HepG2 (cell line): ENCODE results near the gene CFL1. TPM values are rescaled to one million over a fixed set of nuclear protein-coding genes. Genes with fewer than 3 reads are reported as not detected.

Experiments
- ATAC-seq: fragments of 200-7000 bp; cut with Tn5 transposase; 3 replicates; pipeline ENCODE4 v1.9.1; 2020; ENCODE audit warnings: mild to moderate bottlenecking, moderate library complexity
- BruUV-seq: library from RNA; stranded (reverse); fragments of 400-500 nt; replicated peaks from 2 replicates; lab custom pipeline; 2021; lab: Mats Ljungman, UMichigan
- CTCF ChIA-PET: fragments of 300-600 bp; formaldehyde crosslinking; extraction: SDS; loops from one replicate; lab custom pipeline; 2021; ENCODE audit warnings: low total read pairs, inconsistent platforms, low intra/inter-chr PET ratio; lab: Yijun Ruan, JAX
- POLR2A ChIA-PET: fragments of 350-600 bp; sonication (Branson Sonifier 250); formaldehyde crosslinking; loops from one replicate; lab custom pipeline; 2020; ENCODE audit warnings: antibody characterized with exemption, inconsistent platforms; lab: Yijun Ruan, JAX
- DNase-seq: peaks from one replicate; pipeline ENCODE4 v3.0.0-alpha.2; 2015; ENCODE audit warnings: low spot score
- FAIRE-seq: peaks from 3 replicates; lab custom pipeline; 2011; peaks lifted over from hg19 to GRCh38; lab: Jason Lieb, UNC
- H2AFZ ChIP-seq: one replicate; pipeline ENCODE4 v1.6.1; 2011; ENCODE audit warnings: low read length, inconsistent platforms
- H3K27ac ChIP-seq: fragments of 300-600 bp; 3 replicates; pipeline ENCODE4 v1.8.0; 2011; ENCODE audit warnings: mixed run types, mild to moderate bottlenecking, mixed read lengths, low read length, inconsistent platforms; ENCODE audit not compliant: insufficient read depth; ENCODE audit errors: extremely low read length
- H3K27me3 ChIP-seq, 2 experiments: fragments of 200-600 bp in 1 of 2; 2 replicates in 1 of 2; 3 replicates in 1 of 2; pipeline versions ENCODE4 v1.6.0 to v1.8.0; 2011; ENCODE audit warnings: low read length in 2 of 2, mild to moderate bottlenecking in 2 of 2, moderate library complexity in 2 of 2, inconsistent platforms in 1 of 2; ENCODE audit not compliant: insufficient read depth in 2 of 2, control insufficient read depth in 1 of 2
- H3K36me3 ChIP-seq, 2 experiments: fragments of 200-600 bp in 1 of 2; replicated peaks in 1 of 2; 2 replicates in 1 of 2; 3 replicates in 1 of 2; pipeline versions ENCODE4 v1.5.1 to v1.8.0; 2011; ENCODE audit warnings: low read length in 2 of 2, inconsistent platforms in 1 of 2; ENCODE audit not compliant: insufficient read depth in 2 of 2, control insufficient read depth in 1 of 2
- H3K4me1 ChIP-seq: 2 replicates; pipeline ENCODE4 v1.5.1; 2012; ENCODE audit warnings: low read length, inconsistent platforms; ENCODE audit not compliant: insufficient read depth
- H3K4me2 ChIP-seq: 2 replicates; pipeline ENCODE4 v1.6.0; 2011; ENCODE audit warnings: low read depth, low read length, inconsistent platforms
- H3K4me3 ChIP-seq, 3 experiments: fragments of 200-600 bp in 1 of 3; sonication (generic), shearing (Covaris generic) in 1 of 3; replicated peaks in 1 of 3; 2 replicates each; pipeline ENCODE4 v1.5.1; 2011 to 2016; ENCODE audit warnings: low read length in 3 of 3, inconsistent platforms in 2 of 3, low read depth in 2 of 3, mild to moderate bottlenecking in 2 of 3, control low read depth in 1 of 3, mixed read lengths in 1 of 3; ENCODE audit not compliant: insufficient read depth in 1 of 3
- H3K79me2 ChIP-seq: one replicate; pipeline ENCODE4 v1.6.1; 2011; ENCODE audit warnings: low read length, inconsistent platforms; ENCODE audit not compliant: insufficient read depth
- H3K9ac ChIP-seq: 2 replicates; pipeline ENCODE4 v1.6.0; 2011; ENCODE audit warnings: mild to moderate bottlenecking, low read depth, low read length, inconsistent platforms; ENCODE audit not compliant: insufficient read depth
- H3K9me3 ChIP-seq: 2 replicates; pipeline ENCODE4 v1.5.1; 2012; ENCODE audit warnings: mild to moderate bottlenecking, low read length
- H4K20me1 ChIP-seq: 2 replicates; pipeline ENCODE4 v1.6.0; 2011; ENCODE audit warnings: inconsistent platforms, mild to moderate bottlenecking, low read length, moderate library complexity; ENCODE audit not compliant: insufficient read depth
- AGO1 ChIP-seq: fragments of 200-400 bp; formaldehyde crosslinking; IDR thresholded peaks from 2 replicates; pipeline ENCODE4 v1.6.1; 2017; ENCODE audit warnings: mild to moderate bottlenecking, low read depth, low read length, moderate library complexity; ENCODE audit not compliant: poor library complexity, severe bottlenecking
- ATRX ChIP-seq: sonication (generic); formaldehyde crosslinking; IDR thresholded peaks from 2 replicates; pipeline ENCODE4 v1.4.0; 2020; ENCODE audit warnings: missing genetic modification reagents, borderline replicate concordance
- CBX5 ChIP-seq: sonication (generic); formaldehyde crosslinking; IDR thresholded peaks from 2 replicates; pipeline ENCODE4 v1.4.0; 2020; ENCODE audit warnings: missing genetic modification reagents, borderline replicate concordance
- CTCF ChIP-seq: sonication (generic); formaldehyde crosslinking; IDR thresholded peaks from 2 replicates; pipeline ENCODE4 v1.5.0; 2020; ENCODE audit warnings: mild to moderate bottlenecking, missing genetic modification reagents, moderate library complexity
- FOXA1 ChIP-seq, 2 experiments: fragments of 450-650 bp in 1 of 2; sonication (generic) in 1 of 2; formaldehyde crosslinking in 1 of 2; IDR thresholded peaks; 2 replicates each; pipeline versions ENCODE4 v1.4.0 to v1.6.1; 2016 to 2020; ENCODE audit warnings: missing genetic modification reagents in 1 of 2
- HCFC1 ChIP-seq: fragments of 150-350 bp; IDR thresholded peaks from 2 replicates; pipeline ENCODE4 v1.6.1; 2014; ENCODE audit warnings: low read depth, low read length
- JUND ChIP-seq: sonication (generic); formaldehyde crosslinking; IDR thresholded peaks from 2 replicates; pipeline ENCODE4 v1.8.0; 2022; ENCODE audit warnings: mild to moderate bottlenecking, missing genetic modification reagents
- NR2F2 ChIP-seq: IDR thresholded peaks from 2 replicates; pipeline ENCODE4 v1.6.1; 2012; ENCODE audit warnings: low read depth, inconsistent platforms, borderline replicate concordance
- POLR2G ChIP-seq: fragments of 200-400 bp; formaldehyde crosslinking; IDR thresholded peaks from 2 replicates; pipeline ENCODE4 v1.6.1; 2018; ENCODE audit warnings: mild to moderate bottlenecking, low read depth, low read length, moderate library complexity
- RBFOX2 ChIP-seq: fragments of 200-400 bp; formaldehyde crosslinking; IDR thresholded peaks from 2 replicates; pipeline ENCODE4 v1.6.1; 2017; ENCODE audit warnings: low read depth, mild to moderate bottlenecking, low read length
- YEATS2 ChIP-seq: sonication (generic); formaldehyde crosslinking; IDR thresholded peaks from 2 replicates; pipeline ENCODE4 v1.4.0; 2020; ENCODE audit warnings: missing genetic modification reagents, borderline replicate concordance
- ZMYM2 ChIP-seq: sonication (generic); formaldehyde crosslinking; IDR thresholded peaks from 2 replicates; pipeline ENCODE4 v1.8.0; 2022; ENCODE audit warnings: mild to moderate bottlenecking, missing genetic modification reagents
- ZNF136 ChIP-seq: sonication (generic); formaldehyde crosslinking; IDR thresholded peaks from 2 replicates; pipeline ENCODE4 v1.8.1; 2022; ENCODE audit warnings: low read depth, mild to moderate bottlenecking, moderate library complexity, missing genetic modification reagents
- ZNF710 ChIP-seq: sonication (generic); formaldehyde crosslinking; IDR thresholded peaks from 2 replicates; pipeline ENCODE4 v1.5.0; 2020; ENCODE audit warnings: mild to moderate bottlenecking, missing genetic modification reagents, borderline replicate concordance
- ZNF740 ChIP-seq: sonication (generic); formaldehyde crosslinking; IDR thresholded peaks from 2 replicates; pipeline ENCODE4 v1.4.0; 2020; ENCODE audit warnings: missing genetic modification reagents
- ZNF749 ChIP-seq: sonication (generic); formaldehyde crosslinking; IDR thresholded peaks from 2 replicates; pipeline ENCODE4 v1.8.0; 2022; ENCODE audit warnings: mild to moderate bottlenecking, missing genetic modification reagents, moderate library complexity, borderline replicate concordance
- ZNF816 ChIP-seq: sonication (generic); formaldehyde crosslinking; IDR thresholded peaks from 2 replicates; pipeline ENCODE4 v1.8.0; 2022; ENCODE audit warnings: missing genetic modification reagents, mild to moderate bottlenecking, borderline replicate concordance
- ZNF841 ChIP-seq: sonication (generic); formaldehyde crosslinking; IDR thresholded peaks from 2 replicates; pipeline ENCODE4 v1.8.1; 2023; ENCODE audit warnings: missing genetic modification reagents, borderline replicate concordance
- WGBS: methylation state at CpG from one replicate; pipeline ENCODE4 v1.1.6; 2017; ENCODE audit warnings: low lambda C conversion rate; 5-methylcytosine and 5-hydroxymethylcytosine counted together
- in situ Hi-C: cut with HindIII; loops from 2 replicates; pipeline ENCODE4 v1.10.0; 2017; ENCODE audit warnings: low pct_unique_long_range_greater_than_20kb; ENCODE audit not compliant: extremely low pct_ligation_motif_present
- intact Hi-C: fragments of 100-400 bp; cut with micrococcal nuclease; formaldehyde crosslinking; loops from one replicate; pipeline ENCODE4 v1.10.0; 2022; ENCODE audit not compliant: unreplicated experiment
- polyA plus RNA-seq, 8 experiments: library from polyadenylated mRNA; depleted of rRNA in 3 of 8; stranded (reverse) in 7 of 8; unstranded in 1 of 8; fragments of >200 nt; fragmentation: Illumina TruSeq in 4 of 8; extraction: Trizol in 4 of 8; gene quantifications; 2 replicates each; pipeline versions ENCODE4 v1.2.1 to v1.2.3, GENCODE V29; 2011 to 2016; ENCODE audit warnings: low read depth in 4 of 8, missing spikeins in 1 of 8, mixed read lengths in 1 of 8; ENCODE audit not compliant: insufficient read depth in 1 of 8
- total RNA-seq, 5 experiments: library from RNA; depleted of rRNA; stranded (reverse); fragments of >200 nt; fragmentation: Illumina TruSeq; extraction: Trizol; gene quantifications; 2 replicates each; pipeline ENCODE4 v1.2.3, GENCODE V29; 2016; ENCODE audit warnings: low read depth in 1 of 5

The CFL1 gene
- total and polyA plus RNA-seq, 2 of the 13 experiments (the other 11 are each of a cell fraction or from before 2014, with no cell fraction given), result 379 to 383 TPM

- TF ChIP-seq JUND (CRISPR knock-in tag) (no peak), FOXA1 (IDR thresholded peaks at IDR 0.05) (no peak), FOXA1 (CRISPR knock-in tag; IDR thresholded peaks at IDR 0.05) (no peak), NR2F2 (no peak), HCFC1 (no peak), POLR2G (peak; percentile 61), ZNF749 (CRISPR knock-in tag) (no peak), ZNF816 (CRISPR knock-in tag) (no peak), YEATS2 (CRISPR knock-in tag) (no peak), ZNF841 (CRISPR knock-in tag) (no peak), ZNF136 (CRISPR knock-in tag) (no peak)
Measured at GRCh38 chr11:65851811-65852507, 6.0 kb downstream of the CFL1 start (continued).

- no peak overlapping the region for H2AFZ ChIP-seq
- no peak overlapping the region for H3K4me2 ChIP-seq
- H3K79me2 ChIP-seq, result peaks cover 6% of the 10 kb centered on the region
- WGBS, result 89% methylated on average over 7 of the region's 14 CpGs
- ATAC-seq (peak; percentile 10), DNase-seq (no peak), FAIRE-seq (no peak)
- 0 out of 2 replicates have a peak, but pooled peaks cover 4% of the 10 kb centered on the region for H3K9me3 ChIP-seq
- no peak overlapping the region for H3K9ac ChIP-seq
- no peak overlapping the region for H3K4me3 ChIP-seq
- no peaks in the 10 kb centered on the region for H3K27me3 ChIP-seq
- peaks cover 67% of the 10 kb centered on the region for H3K4me1 ChIP-seq
- no peak overlapping the region for H3K27ac ChIP-seq
- peaks cover 35% of the 10 kb centered on the region for H4K20me1 ChIP-seq
- in situ Hi-C loops, result loop anchor here (10.0 kb wide), 1 partner anchor 296 kb away; the partner anchor contains the start of gene LTBP3
- CTCF ChIA-PET, result no interaction called here
- no TSS peak for BruUV-seq
- intact Hi-C loops, result no loop called here
- H3K36me3 ChIP-seq, result peaks cover 14 to 32% of the 10 kb centered on the region in 2 experiments
- POLR2A ChIA-PET, result interaction anchor here (0.5 to 4.1 kb wide), 6 partner anchors 9 to 106 kb away, joined by 3 to 20 read pairs (median 5); partner anchors contain the start of genes FIBP and MUS81
- TF ChIP-seq ZMYM2 (CRISPR knock-in tag), result 0 out of 2 replicates have a peak, but pooled peaks have one; percentile 4
- no peak for TF ChIP-seq ZNF710 (CRISPR knock-in tag)
- peak; percentile 57 for TF ChIP-seq CTCF (CRISPR knock-in tag)
- 0 out of 2 replicates have a peak, but pooled peaks have one; percentile 18 for TF ChIP-seq CBX5 (CRISPR knock-in tag)
- TF ChIP-seq RBFOX2, result 0 out of 2 replicates have a peak, but pooled peaks have one; percentile 2
- peak; percentile 0 for TF ChIP-seq AGO1
- peak; percentile 55; the same call in 1 of the 2 replicates for TF ChIP-seq ZNF740 (CRISPR knock-in tag)
- no peak for TF ChIP-seq ATRX (CRISPR knock-in tag)
Measured at GRCh38 chr11:65851083-65851579, 6.8 kb downstream of the CFL1 start.
